ENCODE data around the gene MYLK. TPM values are rescaled to one million over a fixed set of nuclear protein-coding genes. Genes with fewer than 3 reads are reported as not detected.

The MYLK gene
- polyA plus RNA-seq, 3 donors, result 0.35 to 1.3 (median 0.51) TPM

DNA sequence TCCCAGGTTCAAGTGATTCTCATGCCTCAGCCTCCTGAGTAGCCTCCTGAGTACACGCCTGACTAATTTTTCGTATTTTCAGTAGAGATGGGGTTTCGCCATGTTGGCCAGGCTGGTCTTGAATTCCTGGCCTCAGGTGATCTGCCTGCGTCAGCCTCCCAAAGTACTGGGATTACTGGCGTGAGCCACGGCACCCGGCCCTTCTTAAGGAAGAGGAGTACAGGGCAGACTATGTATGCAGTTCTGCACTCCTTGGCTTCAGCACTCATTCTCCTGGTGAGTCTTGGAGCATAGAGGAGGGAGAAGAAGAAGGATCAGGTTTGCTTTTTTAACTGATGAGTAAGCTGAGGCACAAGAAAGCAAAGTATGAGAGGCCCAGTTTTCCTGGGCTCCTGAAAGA is 199.5 kb downstream of the MYLK start:
- Histone ChIP-seq H3K4me1 (ENCODE audit: control insufficient read depth in 1 of 2, insufficient read depth in 2 of 2, low read length in 2 of 2) (no peaks in the 10 kb centered on the region), H3K27ac (ENCODE audit: low read depth in 1 of 2, low read length in 2 of 2) (no peak overlapping the region), H3K79me2 (ENCODE audit: insufficient read depth, low read length) (no peaks in the 10 kb centered on the region), H3K9me3 (replicated peaks in 1 of 2; ENCODE audit: control insufficient read depth in 1 of 2, insufficient read depth in 1 of 2, low read length in 2 of 2) (no peaks in the 10 kb centered on the region), H2AFZ (ENCODE audit: insufficient read depth, low read depth, low read length, poor library complexity, severe bottlenecking) (no peak overlapping the region), H3K4me3 (replicated peaks in 1 of 3; ENCODE audit: low read depth in 2 of 3, low read length in 3 of 3) (no peak overlapping the region), H3K9ac (ENCODE audit: insufficient read depth, low read length, poor library complexity, severe bottlenecking) (no peak overlapping the region), H4K20me1 (ENCODE audit: insufficient read depth, low read length) (no peaks in the 10 kb centered on the region), H3K4me2 (replicated peaks; ENCODE audit: extremely low read depth, low read length, poor library complexity, severe bottlenecking) (no peak overlapping the region), H3K36me3 (replicated peaks in 1 of 2; ENCODE audit: control insufficient read depth in 1 of 2, insufficient read depth in 2 of 2, low read length in 2 of 2) (no peaks in the 10 kb centered on the region), H3K27me3 (ENCODE audit: control insufficient read depth in 2 of 2, insufficient read depth in 2 of 2, low read length in 2 of 2) (no peaks in the 10 kb centered on the region)
- Mint-ChIP-seq H3K27me3 (ENCODE audit: low read depth in 3 of 3) (peaks cover 0 to 5% (median 1%) of the 10 kb centered on the region in 3 donors), H3K36me3 (no peaks in the 10 kb centered on the region), H3K4me3 (no peak overlapping the region), H3K4me1 (no peaks in the 10 kb centered on the region), H3K9me3 (no peaks in the 10 kb centered on the region), H3K27ac (peak overlapping the region in 1 of 7 donors; percentile 54)
- TF ChIP-seq, protein P1, sequence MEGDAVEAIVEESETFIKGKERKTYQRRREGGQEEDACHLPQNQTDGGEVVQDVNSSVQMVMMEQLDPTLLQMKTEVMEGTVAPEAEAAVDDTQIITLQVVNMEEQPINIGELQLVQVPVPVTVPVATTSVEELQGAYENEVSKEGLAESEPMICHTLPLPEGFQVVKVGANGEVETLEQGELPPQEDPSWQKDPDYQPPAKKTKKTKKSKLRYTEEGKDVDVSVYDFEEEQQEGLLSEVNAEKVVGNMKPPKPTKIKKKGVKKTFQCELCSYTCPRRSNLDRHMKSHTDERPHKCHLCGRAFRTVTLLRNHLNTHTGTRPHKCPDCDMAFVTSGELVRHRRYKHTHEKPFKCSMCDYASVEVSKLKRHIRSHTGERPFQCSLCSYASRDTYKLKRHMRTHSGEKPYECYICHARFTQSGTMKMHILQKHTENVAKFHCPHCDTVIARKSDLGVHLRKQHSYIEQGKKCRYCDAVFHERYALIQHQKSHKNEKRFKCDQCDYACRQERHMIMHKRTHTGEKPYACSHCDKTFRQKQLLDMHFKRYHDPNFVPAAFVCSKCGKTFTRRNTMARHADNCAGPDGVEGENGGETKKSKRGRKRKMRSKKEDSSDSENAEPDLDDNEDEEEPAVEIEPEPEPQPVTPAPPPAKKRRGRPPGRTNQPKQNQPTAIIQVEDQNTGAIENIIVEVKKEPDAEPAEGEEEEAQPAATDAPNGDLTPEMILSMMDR (IDR thresholded peaks at IDR 0.05), result no peak
- intact Hi-C loops (cut with micrococcal nuclease), result no loop called here
- WGBS (ENCODE audit: insufficient coverage), result 100% methylated on average over 6 of the region's 7 CpGs
- DNase-seq, result no peak

DNA sequence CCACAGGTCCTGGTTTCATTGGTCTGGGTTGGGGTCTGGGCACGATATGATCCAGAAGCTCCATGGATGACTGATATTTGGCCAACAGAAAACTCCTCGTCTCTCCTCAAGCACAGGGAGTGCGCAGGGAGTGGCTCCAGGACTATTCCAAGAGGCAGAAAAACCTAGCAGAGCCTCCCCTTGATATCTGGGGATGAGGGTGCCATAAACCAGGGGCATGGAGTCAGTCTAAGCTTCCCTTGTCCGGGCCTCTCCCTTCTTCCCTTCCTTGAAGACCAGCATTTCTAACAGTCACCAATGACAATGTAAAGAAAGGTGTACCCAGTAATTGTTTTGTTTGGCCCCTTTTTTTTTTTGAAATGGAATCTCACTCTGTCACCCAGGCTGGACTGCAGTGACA is 199.9 kb downstream of the MYLK start:
- H3K27ac ChIP-seq (ENCODE audit: low read depth in 1 of 2, low read length in 2 of 2), result no peak overlapping the region
- H3K27me3 ChIP-seq (ENCODE audit: control insufficient read depth in 2 of 2, insufficient read depth in 2 of 2, low read length in 2 of 2), result no peaks in the 10 kb centered on the region
- no peak for DNase-seq
- Mint-ChIP-seq H3K4me1 (no peaks in the 10 kb centered on the region), H3K4me3 (no peak overlapping the region), H3K9me3 (no peaks in the 10 kb centered on the region), H3K27ac (no peak overlapping the region), H3K36me3 (no peaks in the 10 kb centered on the region), H3K27me3 (ENCODE audit: low read depth in 3 of 3) (peaks cover 0 to 5% (median 1%) of the 10 kb centered on the region in 3 donors)
- no peaks in the 10 kb centered on the region for H3K4me1 ChIP-seq (ENCODE audit: control insufficient read depth in 1 of 2, insufficient read depth in 2 of 2, low read length in 2 of 2)
- H3K9me3 ChIP-seq (replicated peaks in 1 of 2; ENCODE audit: control insufficient read depth in 1 of 2, insufficient read depth in 1 of 2, low read length in 2 of 2), result no peaks in the 10 kb centered on the region
- H3K4me2 ChIP-seq (replicated peaks; ENCODE audit: extremely low read depth, low read length, poor library complexity, severe bottlenecking), result no peak overlapping the region
- intact Hi-C loops (cut with micrococcal nuclease), result no loop called here
- TF ChIP-seq, protein P1 (IDR thresholded peaks at IDR 0.05), result no peak
- WGBS (ENCODE audit: insufficient coverage), result 100% methylated on average over 2 of the region's 4 CpGs
- no peaks in the 10 kb centered on the region for H4K20me1 ChIP-seq (ENCODE audit: insufficient read depth, low read length)
- H3K79me2 ChIP-seq (ENCODE audit: insufficient read depth, low read length), result no peaks in the 10 kb centered on the region
- no peak overlapping the region for H3K4me3 ChIP-seq (replicated peaks in 1 of 3; ENCODE audit: low read depth in 2 of 3, low read length in 3 of 3)
- no peaks in the 10 kb centered on the region for H3K36me3 ChIP-seq (replicated peaks in 1 of 2; ENCODE audit: control insufficient read depth in 1 of 2, insufficient read depth in 2 of 2, low read length in 2 of 2)
- no peak overlapping the region for H3K9ac ChIP-seq (ENCODE audit: insufficient read depth, low read length, poor library complexity, severe bottlenecking)
- no peak overlapping the region for H2AFZ ChIP-seq (ENCODE audit: insufficient read depth, low read depth, low read length, poor library complexity, severe bottlenecking)

All from CD14-positive monocyte (primary cell).